Ovary (tissue), 9 donors: Measurements from ENCODE around the gene RMDN3. TPM values are rescaled to one million over a fixed set of nuclear protein-coding genes. Genes with fewer than 3 reads are reported as not detected.

ENCODE experiments used
- DNase-seq, 5 donors: peaks; one replicate each; pipeline ENCODE4 v3.0.0-alpha.2; 2019 to 2020
- H3K27ac ChIP-seq, 2 donors: fragments of 200-600 bp; one replicate each; pipeline versions ENCODE4 v1.5.1 to v1.8.0; 2019 to 2022
- H3K27me3 ChIP-seq: fragments of 200-600 bp; one replicate; pipeline ENCODE4 v1.8.0; 2022
- H3K36me3 ChIP-seq: fragments of 200-600 bp; sonication (generic); one replicate; pipeline ENCODE4 v1.5.1; 2019
- H3K4me1 ChIP-seq: one replicate; pipeline ENCODE4 v1.8.1; 2013; ENCODE audit warnings: mild to moderate bottlenecking, moderate library complexity; ENCODE audit not compliant: insufficient read depth
- H3K4me3 ChIP-seq: fragments of 200-600 bp; sonication (generic); one replicate; pipeline ENCODE4 v1.5.1; 2017
- H3K9me3 ChIP-seq, 2 donors: fragments of 200-600 bp in 1 of 2; sonication (generic) in 1 of 2; one replicate each; pipeline versions ENCODE4 v1.5.1 to v1.8.1; 2013 to 2019; ENCODE audit warnings: mild to moderate bottlenecking in 1 of 2, moderate library complexity in 1 of 2
- CTCF ChIP-seq, 3 donors: fragments of 450-650 bp in 2 of 3; fragments of 200-600 bp in 1 of 3; IDR thresholded peaks; one replicate each; pipeline versions ENCODE4 v1.5.1 to v1.8.0; 2016 to 2022; ENCODE audit warnings: antibody characterized with exemption in 3 of 3, mild to moderate bottlenecking in 1 of 3
- EP300 ChIP-seq: sonication (generic); formaldehyde crosslinking; IDR thresholded peaks from one replicate; pipeline ENCODE4 v1.6.1; 2017; ENCODE audit warnings: antibody characterized with exemption
- POLR2A ChIP-seq: fragments of 450-650 bp; IDR thresholded peaks from one replicate; pipeline ENCODE4 v1.6.1; 2017; ENCODE audit warnings: antibody characterized with exemption, mild to moderate bottlenecking, moderate library complexity
- WGBS, 3 donors: extraction: QIAGEN DNeasy Blood & Tissue Kit in 1 of 3; methylation state at CpG; one replicate each; pipeline versions ENCODE4 v1.1.5 to v1.1.7; 2013 to 2017; 5-methylcytosine and 5-hydroxymethylcytosine counted together
- intact Hi-C, 4 donors: fragments of 100-400 bp; cut with DNase I; formaldehyde crosslinking; loops; one replicate each; pipeline versions ENCODE4 v1.11.0 to v1.15.1; 2022 to 2023
- polyA plus RNA-seq, 2 donors: library from polyadenylated mRNA; stranded (reverse); fragments of 200-250 nt in 1 of 2; fragments of 350-450 nt in 1 of 2; fragmentation: Illumina TruSeq in 1 of 2; extraction: RNeasy Lipid Tissue Mini Kit (QIAGEN cat#74804) in 1 of 2; gene quantifications; one replicate each; pipeline ENCODE4 v1.2.3, GENCODE V29; 2013 to 2014
- total RNA-seq, 7 donors: library from RNA; depleted of rRNA in 2 of 7; stranded (reverse); fragments of >200 nt in 2 of 7; fragmentation: NEBNext Ultra II Directional in 3 of 7; extraction: Animal tissue kit (Norgen Biotek cat#: 25700) in 3 of 7; gene quantifications; one replicate each; pipeline versions ENCODE4 v1.1.0 to v1.2.4, GENCODE V29; 2016 to 2023
- donor health status: DM: no; HTN: no; CAD: no; lungs with moderate emphysema.
- donor health status: DM: no; HTN: no; CAD: no.
- donor health status: Bipolar disorder and iron deficiency.
- donor health status: DM: yes; HTN: yes; CAD: no.
- donor health status: DM: no; HTN: no; CAD: no.
- donor health status: DM: yes; HTN: yes; CAD: no.

The RMDN3 gene
- total and polyA plus RNA-seq, 9 donors: 19.2 to 35.6 (median 23.5) TPM

- DNase-seq: no peak
- no peaks in the 10 kb centered on the region for H3K27me3 ChIP-seq
- H3K27ac ChIP-seq: peak overlapping the region; percentile 75 to 89
- peak overlapping the region; percentile 69 for H3K4me3 ChIP-seq
- H3K36me3 ChIP-seq: no peaks in the 10 kb centered on the region
- WGBS, 3 donors: 12 to 18% (median 12%) methylated on average over 8 of the region's 8 CpGs
- intact Hi-C loops: no loop called here
- TF ChIP-seq EP300 (no peak), POLR2A (no peak), CTCF (IDR thresholded peaks at IDR 0.05) (no peak)
- no peaks in the 10 kb centered on the region for H3K9me3 ChIP-seq
- H3K4me1 ChIP-seq: peaks cover 7% of the 10 kb centered on the region
Observed at GRCh38 chr15:40764629-40765103, 9.6 kb upstream of the RMDN3 start.

- peak in 2 of 3 donors; percentile 59 to 64 for TF ChIP-seq CTCF (IDR thresholded peaks at IDR 0.05)
- no peak for TF ChIP-seq EP300
- peak; percentile 38 for TF ChIP-seq POLR2A
- Histone ChIP-seq H3K4me3 (peak within 1 kb of the TSS; percentile 69), H3K36me3 (no peaks in the 10 kb centered on the region), H3K27me3 (no peaks in the 10 kb centered on the region), H3K4me1 (peaks cover 7% of the 10 kb centered on the region), H3K9me3 (no peaks in the 10 kb centered on the region), H3K27ac (peak within 1 kb of the TSS; percentile 75 to 89)
- DNase-seq: peak; percentile 82 to 90 (median 86)
- whole genome bisulfite sequencing, 3 donors: 0 to 1% (median 0%) methylated on average over 46 to 75 of the region's 75 CpGs
- intact Hi-C loops: no loop called here
Observed at GRCh38 chr15:40763801-40764628, 9.0 kb upstream of the RMDN3 start, which contains the start of gene GCHFR. Gene GCHFR (plus strand): TSS chr15:40764068. CDS start chr15:40764181, 113 bp downstream.

GRCh38 chr15:40762919-40763800, 8.1 kb upstream of the RMDN3 start:
- 26 to 31% (median 28%) methylated on average over 50 to 55 of the region's 55 CpGs for WGBS, 3 donors
- Histone ChIP-seq H3K27me3 (no peaks in the 10 kb centered on the region), H3K36me3 (no peaks in the 10 kb centered on the region), H3K27ac (peak overlapping the region; percentile 75 to 89), H3K9me3 (no peaks in the 10 kb centered on the region), H3K4me1 (peaks cover 7% of the 10 kb centered on the region), H3K4me3 (peak overlapping the region; percentile 69)
- TF ChIP-seq POLR2A (no peak), CTCF (IDR thresholded peaks at IDR 0.05) (no peak), EP300 (no peak)
- DNase-seq: peak; percentile 79 to 87 (median 82)
- intact Hi-C loops: no loop called here

- no peak overlapping the region for H3K27ac ChIP-seq
- no peaks in the 10 kb centered on the region for H3K36me3 ChIP-seq
- intact Hi-C loops: loop anchor here in 1 of 4 donors (10.0 kb wide), 1 partner anchor 195 kb away; the partner anchor contains the start of genes CCDC32 and RPUSD2
- H3K27me3 ChIP-seq: no peaks in the 10 kb centered on the region
- H3K4me1 ChIP-seq: peaks cover 7% of the 10 kb centered on the region
- H3K4me3 ChIP-seq: no peak overlapping the region
- no peak for TF ChIP-seq EP300
- no peak for TF ChIP-seq CTCF (IDR thresholded peaks at IDR 0.05)
- TF ChIP-seq POLR2A: no peak
- H3K9me3 ChIP-seq: no peaks in the 10 kb centered on the region
- DNase-seq: no peak
- 86 to 97% (median 95%) methylated on average over 5 of the region's 5 CpGs for WGBS, 3 donors
Observed at GRCh38 chr15:40759961-40760360, 4.9 kb upstream of the RMDN3 start.
